Activated naive CD8-positive, alpha-beta T cell treated with anti-CD3 and anti-CD28 coated beads, Interleukin-2, amount 50 U/mL, for 24 hours (primary cell): Measurements from ENCODE around the gene DNPEP.
A peak's percentile ranks its signal among the peaks of the same experiment; 100 is the strongest.

Source experiments
- ATAC-seq: fragments of 150-1000 bp; cut with Tn5 transposase; one replicate; pipeline ENCODE4 v1.10.0; 2021
- DNase-seq: peaks from one replicate; pipeline ENCODE4 v3.0.0; 2021
- H3K27ac Mint-ChIP-seq: one replicate; pipeline ENCODE4 v1.8.0; 2021; ENCODE audit warnings: mild to moderate bottlenecking, mixed read lengths
- H3K27me3 Mint-ChIP-seq: one replicate; pipeline ENCODE4 v1.8.0; 2021; ENCODE audit warnings: mixed read lengths
- H3K36me3 Mint-ChIP-seq: one replicate; pipeline ENCODE4 v1.8.0; 2021; ENCODE audit warnings: low read depth, mixed read lengths
- H3K4me1 Mint-ChIP-seq: one replicate; pipeline ENCODE4 v1.8.0; 2021; ENCODE audit warnings: mixed read lengths
- H3K4me3 Mint-ChIP-seq: one replicate; pipeline ENCODE4 v1.8.0; 2021; ENCODE audit warnings: mild to moderate bottlenecking, moderate library complexity, mixed read lengths
- H3K9me3 Mint-ChIP-seq: one replicate; pipeline ENCODE4 v1.8.0; 2021; ENCODE audit warnings: mixed read lengths

Gene DNPEP

GRCh38 chr2:219387306-219388120 lies at the start of gene DNPEP:
TSS of gene DNPEP (minus strand) at chr2:219387912. CDS start at chr2:219387794, 118 bp downstream.
- Mint-ChIP-seq H3K4me3 (peak within 1 kb of the TSS; percentile 97), H3K9me3 (no peaks in the 10 kb centered on the region), H3K27ac (peak within 1 kb of the TSS; percentile 97), H3K36me3 (peaks cover 31% of the 10 kb centered on the region), H3K4me1 (peaks cover 28% of the 10 kb centered on the region), H3K27me3 (no peaks in the 10 kb centered on the region)
- ATAC-seq (peak; percentile 72), DNase-seq (peak; percentile 95)

GRCh38 chr2:219437141-219437540 lies 49.4 kb upstream of the DNPEP start:
- Mint-ChIP-seq H3K4me1 (peaks cover 8% of the 10 kb centered on the region), H3K4me3 (no peak overlapping the region), H3K36me3 (no peaks in the 10 kb centered on the region), H3K9me3 (no peaks in the 10 kb centered on the region), H3K27me3 (peaks cover 31% of the 10 kb centered on the region), H3K27ac (no peak overlapping the region)
- DNase-seq: no peak
- no peak for ATAC-seq

- Mint-ChIP-seq H3K4me1 (peaks cover 7% of the 10 kb centered on the region), H3K27me3 (peaks cover 31% of the 10 kb centered on the region), H3K9me3 (no peaks in the 10 kb centered on the region), H3K4me3 (no peak overlapping the region), H3K36me3 (no peaks in the 10 kb centered on the region), H3K27ac (no peak overlapping the region)
- ATAC-seq: no peak
- no peak for DNase-seq
Measured at GRCh38 chr2:219436491-219436890, 48.8 kb upstream of the DNPEP start.

- no peak for DNase-seq
- no peak overlapping the region for H3K4me3 Mint-ChIP-seq
- no peaks in the 10 kb centered on the region for H3K36me3 Mint-ChIP-seq
- peaks cover 25% of the 10 kb centered on the region for H3K27me3 Mint-ChIP-seq
- H3K4me1 Mint-ChIP-seq: no peaks in the 10 kb centered on the region
- ATAC-seq: no peak
- H3K9me3 Mint-ChIP-seq: no peaks in the 10 kb centered on the region
- no peak overlapping the region for H3K27ac Mint-ChIP-seq
Measured at GRCh38 chr2:219435701-219436100, 48.0 kb upstream of the DNPEP start.

GRCh38 chr2:219434718-219435525 lies 47.2 kb upstream of the DNPEP start, which contains the start of gene SPEG:
TSS of gene SPEG (plus strand) at chr2:219434843. CDS start at chr2:219434978, 135 bp downstream.
- Mint-ChIP-seq H3K4me3 (no peak within 1 kb of the TSS), H3K27me3 (peaks cover 21% of the 10 kb centered on the region), H3K27ac (no peak within 1 kb of the TSS), H3K36me3 (no peaks in the 10 kb centered on the region), H3K4me1 (no peaks in the 10 kb centered on the region), H3K9me3 (no peaks in the 10 kb centered on the region)
- ATAC-seq: no peak
- no peak for DNase-seq

- no peaks in the 10 kb centered on the region for H3K9me3 Mint-ChIP-seq
- ATAC-seq (no peak), DNase-seq (no peak)
- no peak overlapping the region for H3K4me3 Mint-ChIP-seq
- H3K36me3 Mint-ChIP-seq: no peaks in the 10 kb centered on the region
- H3K27me3 Mint-ChIP-seq: peaks cover 21% of the 10 kb centered on the region
- no peaks in the 10 kb centered on the region for H3K4me1 Mint-ChIP-seq
- H3K27ac Mint-ChIP-seq: no peak overlapping the region
Measured at GRCh38 chr2:219434468-219434717, 46.7 kb upstream of the DNPEP start.

GRCh38 chr2:219433666-219434467 lies 46.2 kb upstream of the DNPEP start:
- Mint-ChIP-seq H3K4me1 (no peaks in the 10 kb centered on the region), H3K36me3 (no peaks in the 10 kb centered on the region), H3K27ac (no peak overlapping the region), H3K4me3 (no peak overlapping the region), H3K27me3 (peaks cover 21% of the 10 kb centered on the region), H3K9me3 (no peaks in the 10 kb centered on the region)
- ATAC-seq (no peak), DNase-seq (peak; percentile 54)

- peaks cover 23% of the 10 kb centered on the region for H3K27me3 Mint-ChIP-seq
- no peak overlapping the region for H3K4me3 Mint-ChIP-seq
- no peak overlapping the region for H3K27ac Mint-ChIP-seq
- ATAC-seq (no peak), DNase-seq (no peak)
- H3K36me3 Mint-ChIP-seq: no peaks in the 10 kb centered on the region
- no peaks in the 10 kb centered on the region for H3K4me1 Mint-ChIP-seq
- H3K9me3 Mint-ChIP-seq: no peaks in the 10 kb centered on the region
Measured at GRCh38 chr2:219430633-219431615, 43.2 kb upstream of the DNPEP start.

- H3K4me3 Mint-ChIP-seq: no peak overlapping the region
- no peaks in the 10 kb centered on the region for H3K9me3 Mint-ChIP-seq
- ATAC-seq: no peak
- DNase-seq: no peak
- peaks cover 16% of the 10 kb centered on the region for H3K27me3 Mint-ChIP-seq
- H3K4me1 Mint-ChIP-seq: no peaks in the 10 kb centered on the region
- H3K36me3 Mint-ChIP-seq: no peaks in the 10 kb centered on the region
- H3K27ac Mint-ChIP-seq: no peak overlapping the region
Measured at GRCh38 chr2:219429958-219430606, 42.4 kb upstream of the DNPEP start.

GRCh38 chr2:219428469-219428868 lies 40.8 kb upstream of the DNPEP start:
- no peak for ATAC-seq
- H3K4me3 Mint-ChIP-seq: no peak overlapping the region
- H3K9me3 Mint-ChIP-seq: no peaks in the 10 kb centered on the region
- peaks cover 11% of the 10 kb centered on the region for H3K27me3 Mint-ChIP-seq
- DNase-seq: no peak
- H3K27ac Mint-ChIP-seq: no peak overlapping the region
- no peaks in the 10 kb centered on the region for H3K36me3 Mint-ChIP-seq
- no peaks in the 10 kb centered on the region for H3K4me1 Mint-ChIP-seq

- peaks cover 18% of the 10 kb centered on the region for H3K27me3 Mint-ChIP-seq
- no peak overlapping the region for H3K27ac Mint-ChIP-seq
- H3K4me1 Mint-ChIP-seq: no peaks in the 10 kb centered on the region
- DNase-seq (no peak), ATAC-seq (no peak)
- H3K36me3 Mint-ChIP-seq: no peaks in the 10 kb centered on the region
- no peak overlapping the region for H3K4me3 Mint-ChIP-seq
- no peaks in the 10 kb centered on the region for H3K9me3 Mint-ChIP-seq
Measured at GRCh38 chr2:219426534-219427136, 38.9 kb upstream of the DNPEP start.

GRCh38 chr2:219426068-219426443 lies 38.3 kb upstream of the DNPEP start:
- no peak overlapping the region for H3K4me3 Mint-ChIP-seq
- DNase-seq (no peak), ATAC-seq (no peak)
- H3K27ac Mint-ChIP-seq: no peak overlapping the region
- H3K36me3 Mint-ChIP-seq: no peaks in the 10 kb centered on the region
- H3K27me3 Mint-ChIP-seq: peaks cover 16% of the 10 kb centered on the region
- no peaks in the 10 kb centered on the region for H3K9me3 Mint-ChIP-seq
- H3K4me1 Mint-ChIP-seq: no peaks in the 10 kb centered on the region
